Natural killer cell (primary cell): Measurements from ENCODE around the gene CLSTN2. TPM values are rescaled to one million over a fixed set of nuclear protein-coding genes. Genes with fewer than 3 reads are reported as not detected.

Experiments used
- ATAC-seq, 3 donors: fragments of 150-1000 bp in 2 of 3; fragments of 200-7000 bp in 1 of 3; cut with Tn5 transposase; 1 replicate in 1 of 3; 2 replicates in 2 of 3; pipeline ENCODE4 v1.10.0; 2021; ENCODE audit warnings: mild to moderate bottlenecking in 2 of 3, moderate library complexity in 2 of 3
- DNase-seq, 2 donors: peaks; one replicate each; pipeline versions ENCODE4 v3.0.0 to v3.0.0-alpha.2; 2013 to 2021; ENCODE audit warnings: mixed read lengths in 1 of 2
- H3K27ac ChIP-seq: one replicate; pipeline ENCODE4 v1.5.1; 2013; ENCODE audit warnings: mild to moderate bottlenecking, low read length
- H3K27me3 ChIP-seq: one replicate; pipeline ENCODE4 v1.6.1; 2013; ENCODE audit warnings: low read length; ENCODE audit not compliant: control insufficient read depth, insufficient read depth
- H3K36me3 ChIP-seq: one replicate; pipeline ENCODE4 v1.6.1; 2013; ENCODE audit warnings: low read length; ENCODE audit not compliant: control insufficient read depth, insufficient read depth
- H3K4me1 ChIP-seq: one replicate; pipeline ENCODE4 v1.6.1; 2013; ENCODE audit warnings: low read length; ENCODE audit not compliant: control insufficient read depth, insufficient read depth
- H3K4me3 ChIP-seq: one replicate; pipeline ENCODE4 v1.5.1; 2013; ENCODE audit warnings: low read length
- H3K9me3 ChIP-seq: one replicate; pipeline ENCODE4 v1.6.1; 2013; ENCODE audit warnings: low read length; ENCODE audit not compliant: control insufficient read depth, insufficient read depth
- H3K27ac Mint-ChIP-seq, 2 donors: one replicate each; pipeline ENCODE4 v1.8.0; 2022; ENCODE audit warnings: mild to moderate bottlenecking in 2 of 2, mixed read lengths in 2 of 2, moderate library complexity in 1 of 2
- H3K27me3 Mint-ChIP-seq, 2 donors: one replicate each; pipeline ENCODE4 v1.8.0; 2022; ENCODE audit warnings: low read depth in 2 of 2, mixed read lengths in 2 of 2
- H3K36me3 Mint-ChIP-seq: one replicate; pipeline ENCODE4 v1.8.0; 2022; ENCODE audit warnings: mixed read lengths
- H3K4me1 Mint-ChIP-seq, 2 donors: one replicate each; pipeline ENCODE4 v1.8.0; 2022; ENCODE audit warnings: mixed read lengths in 2 of 2
- H3K4me3 Mint-ChIP-seq: one replicate; pipeline ENCODE4 v1.8.0; 2022; ENCODE audit warnings: mild to moderate bottlenecking, moderate library complexity, mixed read lengths
- H3K9me3 Mint-ChIP-seq, 2 donors: one replicate each; pipeline ENCODE4 v1.8.0; 2022; ENCODE audit warnings: mixed read lengths in 2 of 2
- CTCF ChIP-seq: fragments of 200-600 bp; IDR thresholded peaks from one replicate; pipeline ENCODE4 v1.8.0; 2022; ENCODE audit warnings: antibody characterized with exemption
- WGBS: methylation state at CpG from one replicate; pipeline ENCODE4 v1.1.7; 2013; ENCODE audit warnings: missing lambda C conversion rate; ENCODE audit not compliant: insufficient coverage; 5-methylcytosine and 5-hydroxymethylcytosine counted together
- intact Hi-C: fragments of 100-400 bp; cut with micrococcal nuclease; formaldehyde crosslinking; loops from one replicate; pipeline ENCODE4 v1.14.2; 2022
- total RNA-seq, 4 donors: library from RNA; stranded (reverse); fragments of 120-200 nt in 1 of 4; gene quantifications; one replicate each; pipeline versions ENCODE4 v1.2.3 to v1.2.4, GENCODE V29; 2013 to 2022

The CLSTN2 gene
- total RNA-seq, 3 donors from 2014 or later (not counting 1 experiment from before 2014, with no cell fraction given): 0.05 TPM; not detected in 2

GRCh38 chr3:140292684-140293083 lies 357.7 kb downstream of the CLSTN2 start:
- Mint-ChIP-seq H3K27me3 (peaks cover 15 to 17% of the 10 kb centered on the region in 2 donors), H3K4me1 (no peaks in the 10 kb centered on the region), H3K4me3 (no peak overlapping the region), H3K9me3 (peaks cover 0 to 4% of the 10 kb centered on the region in 2 donors), H3K27ac (no peak overlapping the region), H3K36me3 (no peaks in the 10 kb centered on the region)
- no peak for TF ChIP-seq CTCF
- Histone ChIP-seq H3K4me1 (no peaks in the 10 kb centered on the region), H3K36me3 (no peaks in the 10 kb centered on the region), H3K27me3 (no peaks in the 10 kb centered on the region), H3K4me3 (no peak overlapping the region), H3K27ac (no peak overlapping the region), H3K9me3 (no peaks in the 10 kb centered on the region)
- no peak for DNase-seq
- WGBS: 82% methylated on average over 4 of the region's 4 CpGs
- no peak for ATAC-seq
- intact Hi-C loops: loop anchor here (10.0 kb wide), 1 partner anchor 202 kb away; no protein-coding TSS in a partner anchor

- no peaks in the 10 kb centered on the region for H3K4me1 Mint-ChIP-seq
- no peak for DNase-seq
- no peaks in the 10 kb centered on the region for H3K36me3 ChIP-seq
- no peak overlapping the region for H3K27ac ChIP-seq
- no peaks in the 10 kb centered on the region for H3K9me3 ChIP-seq
- H3K27me3 ChIP-seq: no peaks in the 10 kb centered on the region
- H3K4me3 Mint-ChIP-seq: no peak overlapping the region
- H3K9me3 Mint-ChIP-seq: peaks cover 0 to 4% of the 10 kb centered on the region in 2 donors
- peaks cover 11% of the 10 kb centered on the region in 2 donors for H3K27me3 Mint-ChIP-seq
- no peaks in the 10 kb centered on the region for H3K36me3 Mint-ChIP-seq
- ATAC-seq: no peak
- TF ChIP-seq CTCF: no peak
- no peaks in the 10 kb centered on the region for H3K4me1 ChIP-seq
- H3K27ac Mint-ChIP-seq: no peak overlapping the region
- WGBS: 83% methylated on average over 2 of the region's 2 CpGs
- H3K4me3 ChIP-seq: no peak overlapping the region
- intact Hi-C loops: loop anchor here (10.0 kb wide), 1 partner anchor 201 kb away; no protein-coding TSS in a partner anchor
Observed at GRCh38 chr3:140294058-140294457, 359.1 kb downstream of the CLSTN2 start.

- H3K4me1 Mint-ChIP-seq: no peaks in the 10 kb centered on the region
- Histone ChIP-seq H3K4me3 (no peak overlapping the region), H3K9me3 (no peaks in the 10 kb centered on the region), H3K27me3 (no peaks in the 10 kb centered on the region), H3K36me3 (no peaks in the 10 kb centered on the region), H3K27ac (no peak overlapping the region), H3K4me1 (no peaks in the 10 kb centered on the region)
- no peak for DNase-seq
- no peaks in the 10 kb centered on the region for H3K36me3 Mint-ChIP-seq
- 84% methylated on average over 3 of the region's 3 CpGs for WGBS
- TF ChIP-seq CTCF: no peak
- H3K27me3 Mint-ChIP-seq: peaks cover 4 to 9% of the 10 kb centered on the region in 2 donors
- H3K9me3 Mint-ChIP-seq: peaks cover 0 to 2% of the 10 kb centered on the region in 2 donors
- H3K4me3 Mint-ChIP-seq: no peak overlapping the region
- H3K27ac Mint-ChIP-seq: no peak overlapping the region
- intact Hi-C loops: loop anchor here (10.0 kb wide), 1 partner anchor 198 kb away; no protein-coding TSS in a partner anchor
- no peak for ATAC-seq
Observed at GRCh38 chr3:140296796-140297352, 361.9 kb downstream of the CLSTN2 start.

GRCh38 chr3:140298043-140298442 lies 363.1 kb downstream of the CLSTN2 start:
- H3K27me3 ChIP-seq: no peaks in the 10 kb centered on the region
- TF ChIP-seq CTCF: no peak
- Mint-ChIP-seq H3K27me3 (peaks cover 2 to 9% of the 10 kb centered on the region in 2 donors), H3K27ac (no peak overlapping the region), H3K36me3 (no peaks in the 10 kb centered on the region), H3K4me1 (no peaks in the 10 kb centered on the region), H3K9me3 (no peaks in the 10 kb centered on the region), H3K4me3 (no peak overlapping the region)
- H3K36me3 ChIP-seq: no peaks in the 10 kb centered on the region
- H3K27ac ChIP-seq: no peak overlapping the region
- H3K4me1 ChIP-seq: no peaks in the 10 kb centered on the region
- WGBS: no CpG with 5 or more reads among the region's 1 CpG
- no peak for DNase-seq
- no peaks in the 10 kb centered on the region for H3K9me3 ChIP-seq
- H3K4me3 ChIP-seq: no peak overlapping the region
- intact Hi-C loops: loop anchor here (10.0 kb wide), 1 partner anchor 197 kb away; no protein-coding TSS in a partner anchor
- no peak for ATAC-seq
